B cell (primary cell): ENCODE results near the gene TSPO2.

Experiments used
- CTCF ChIP-seq: fragments of 200-600 bp; IDR thresholded peaks from one replicate; pipeline ENCODE4 v1.8.0; 2022; ENCODE audit warnings: antibody characterized with exemption, mild to moderate bottlenecking
- EZH2 ChIP-seq: IDR thresholded peaks from 2 replicates; pipeline ENCODE4 v1.6.1; 2012; ENCODE audit warnings: borderline replicate concordance, low read depth, mild to moderate bottlenecking, moderate library complexity, low read length; ENCODE audit not compliant: insufficient read depth, poor library complexity, severe bottlenecking

- TF ChIP-seq CTCF (no peak), EZH2 (no peak)
Measured at GRCh38 chr6:41093729-41094128, 51.5 kb downstream of the TSPO2 start.
